ENCODE measurements around the gene PPP6R3.
"Not testable (repeated sequence)": the region's sequence is repeated elsewhere in the genome, so short reads cannot be mapped to it uniquely, and the experiment has no call there.

The PPP6R3 gene

DNA sequence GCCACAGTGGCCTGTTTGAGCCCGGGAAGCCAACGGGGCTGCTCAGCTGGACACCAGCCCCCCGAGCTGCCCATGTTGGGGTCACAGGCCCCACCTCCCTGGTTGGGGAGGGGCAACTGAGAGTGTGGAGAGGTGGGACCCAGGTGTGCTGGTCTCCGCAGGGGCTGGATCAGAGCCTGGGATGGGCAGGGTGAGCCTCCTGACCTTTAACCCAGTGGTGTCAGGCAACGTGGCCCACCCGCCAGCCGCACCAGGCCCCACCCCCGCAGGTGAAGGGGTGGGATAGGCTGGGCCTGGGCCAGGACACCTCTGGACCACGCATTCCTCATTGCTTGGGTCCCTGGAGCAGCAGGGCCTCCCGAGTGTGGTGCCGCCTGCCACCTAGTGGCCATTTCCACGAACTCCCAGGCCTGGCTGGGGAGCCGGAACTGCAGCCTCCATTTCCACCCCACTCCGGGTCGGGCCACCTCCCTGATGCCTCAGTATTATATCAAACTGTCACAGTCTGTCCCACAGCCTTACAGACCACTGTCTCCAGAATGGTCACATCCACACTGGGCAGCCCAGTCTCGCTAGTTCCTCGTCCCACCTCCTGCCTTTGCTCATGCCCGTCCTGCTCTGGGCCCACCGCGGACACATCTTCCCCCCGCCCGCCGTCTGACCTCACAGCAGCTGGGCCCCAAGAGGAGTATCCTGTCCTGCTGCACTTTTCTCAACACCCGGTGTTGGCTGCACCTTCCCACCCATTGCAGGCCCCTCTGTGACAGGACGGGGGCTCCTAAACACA is 13.3 kb upstream of the PPP6R3 start:
- H3K4me3 ChIP-seq (ENCODE audit: low read depth, low read length): no peak overlapping the region
- in situ Hi-C loops (cut with HindIII; ENCODE audit: low sequenced_read_pairs): no loop called here
- peak; percentile 58 for DNase-seq (ENCODE audit: low read depth, low spot score)
- TF ChIP-seq, protein P1, sequence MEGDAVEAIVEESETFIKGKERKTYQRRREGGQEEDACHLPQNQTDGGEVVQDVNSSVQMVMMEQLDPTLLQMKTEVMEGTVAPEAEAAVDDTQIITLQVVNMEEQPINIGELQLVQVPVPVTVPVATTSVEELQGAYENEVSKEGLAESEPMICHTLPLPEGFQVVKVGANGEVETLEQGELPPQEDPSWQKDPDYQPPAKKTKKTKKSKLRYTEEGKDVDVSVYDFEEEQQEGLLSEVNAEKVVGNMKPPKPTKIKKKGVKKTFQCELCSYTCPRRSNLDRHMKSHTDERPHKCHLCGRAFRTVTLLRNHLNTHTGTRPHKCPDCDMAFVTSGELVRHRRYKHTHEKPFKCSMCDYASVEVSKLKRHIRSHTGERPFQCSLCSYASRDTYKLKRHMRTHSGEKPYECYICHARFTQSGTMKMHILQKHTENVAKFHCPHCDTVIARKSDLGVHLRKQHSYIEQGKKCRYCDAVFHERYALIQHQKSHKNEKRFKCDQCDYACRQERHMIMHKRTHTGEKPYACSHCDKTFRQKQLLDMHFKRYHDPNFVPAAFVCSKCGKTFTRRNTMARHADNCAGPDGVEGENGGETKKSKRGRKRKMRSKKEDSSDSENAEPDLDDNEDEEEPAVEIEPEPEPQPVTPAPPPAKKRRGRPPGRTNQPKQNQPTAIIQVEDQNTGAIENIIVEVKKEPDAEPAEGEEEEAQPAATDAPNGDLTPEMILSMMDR (IDR thresholded peaks at IDR 0.05; ENCODE audit: low read depth, low read length): peak; percentile 91

DNA sequence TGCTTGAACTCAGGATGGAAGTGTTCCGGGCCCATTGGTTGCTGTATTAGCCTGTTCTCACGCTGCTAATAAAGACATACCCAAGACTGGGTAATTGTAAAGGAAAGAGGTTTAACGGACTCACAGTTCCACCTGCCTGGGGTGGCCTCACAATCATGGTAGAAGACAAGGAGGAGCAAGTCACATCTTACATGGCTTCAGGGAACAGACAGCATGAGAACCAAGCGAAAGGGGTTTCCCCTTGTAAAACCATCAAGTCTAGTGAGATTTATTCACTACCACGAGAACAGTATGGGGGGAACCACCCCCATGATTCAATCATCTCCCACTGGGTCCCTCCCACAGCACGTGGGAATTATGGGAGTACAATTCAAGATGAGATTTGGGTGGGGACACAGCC is 12.6 kb upstream of the PPP6R3 start:
- H3K4me3 ChIP-seq (ENCODE audit: low read depth, low read length); DNase-seq (ENCODE audit: low read depth, low spot score); in situ Hi-C loops (cut with HindIII; ENCODE audit: low sequenced_read_pairs): not testable (repeated sequence)

GRCh38 chr11:68448604-68449011 is 11.9 kb upstream of the PPP6R3 start:
- no peak overlapping the region for H3K4me3 ChIP-seq (ENCODE audit: low read depth, low read length)
- TF ChIP-seq, protein P1 (IDR thresholded peaks at IDR 0.05; ENCODE audit: low read depth, low read length): no peak
- no peak for DNase-seq (ENCODE audit: low read depth, low spot score)
- in situ Hi-C loops (cut with HindIII; ENCODE audit: low sequenced_read_pairs): no loop called here

DNA sequence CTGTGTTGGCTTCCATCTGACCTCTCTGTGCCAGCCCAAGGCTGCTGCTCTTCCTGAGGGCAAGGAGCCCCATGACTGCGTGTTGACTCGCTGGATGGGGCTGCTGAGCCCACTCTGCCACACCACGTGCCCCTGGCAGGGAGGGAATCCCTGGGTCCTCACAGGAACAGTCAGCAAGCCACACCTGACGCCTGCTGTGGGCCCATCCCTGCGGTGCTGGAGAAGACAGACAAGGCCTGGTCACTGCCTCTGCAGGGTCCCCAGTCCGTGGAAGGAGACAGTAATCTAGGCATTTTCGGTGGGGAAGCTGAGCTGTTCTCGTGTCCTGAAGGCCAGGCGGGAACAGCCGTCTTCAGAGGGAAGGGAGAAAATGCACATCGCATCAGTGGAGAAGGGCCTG is 10.6 kb upstream of the PPP6R3 start:
- TF ChIP-seq, protein P1 (IDR thresholded peaks at IDR 0.05; ENCODE audit: low read depth, low read length): no peak
- in situ Hi-C loops (cut with HindIII; ENCODE audit: low sequenced_read_pairs): no loop called here
- no peak for DNase-seq (ENCODE audit: low read depth, low spot score)
- H3K4me3 ChIP-seq (ENCODE audit: low read depth, low read length): no peak overlapping the region

DNA sequence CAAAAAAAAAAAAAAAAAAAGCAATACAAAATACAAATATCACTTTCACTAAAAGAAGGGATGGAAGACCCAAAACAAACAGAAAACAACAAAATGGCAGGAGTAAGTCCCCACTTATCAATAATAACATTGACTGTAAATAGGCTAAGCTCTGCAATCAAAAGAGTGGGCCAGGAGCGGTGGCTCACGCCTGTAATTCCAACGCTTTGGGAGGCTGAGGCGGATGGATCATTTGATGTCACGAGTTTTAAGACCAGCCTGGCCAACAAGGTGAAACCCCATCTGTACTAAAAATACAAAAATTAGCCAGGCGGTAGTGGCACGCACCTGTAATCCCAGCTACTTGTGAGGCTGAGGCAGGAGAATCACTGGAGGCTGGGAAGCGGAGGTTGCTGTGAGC is 9.8 kb upstream of the PPP6R3 start:
- H3K4me3 ChIP-seq (ENCODE audit: low read depth, low read length): no peak overlapping the region
- TF ChIP-seq, protein P1 (IDR thresholded peaks at IDR 0.05; ENCODE audit: low read depth, low read length): no peak
- in situ Hi-C loops (cut with HindIII; ENCODE audit: low sequenced_read_pairs): no loop called here
- no peak for DNase-seq (ENCODE audit: low read depth, low spot score)

DNA sequence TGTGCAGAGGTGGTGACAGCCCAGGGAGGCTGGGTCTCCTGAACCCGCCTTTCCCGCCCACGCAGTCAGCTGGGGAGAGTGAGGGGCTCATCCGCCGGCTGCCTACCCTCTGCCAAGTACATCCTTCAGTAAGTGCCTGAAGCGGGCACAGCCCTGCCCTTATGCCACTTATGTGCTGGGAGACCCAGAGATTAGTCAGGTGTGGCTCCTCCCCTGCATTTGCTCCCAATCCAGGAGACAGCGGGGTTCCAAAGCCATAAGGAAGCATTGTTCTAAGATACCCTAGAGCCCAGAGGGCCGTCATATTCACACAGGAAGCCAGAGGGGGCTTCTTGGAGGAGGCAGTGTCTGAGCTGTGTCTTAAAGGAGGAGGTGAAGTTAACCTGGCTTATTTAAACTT is 5.8 kb upstream of the PPP6R3 start:
- H3K4me3 ChIP-seq (ENCODE audit: low read depth, low read length): no peak overlapping the region
- in situ Hi-C loops (cut with HindIII; ENCODE audit: low sequenced_read_pairs): no loop called here
- TF ChIP-seq, protein P1 (IDR thresholded peaks at IDR 0.05; ENCODE audit: low read depth, low read length): no peak
- DNase-seq (ENCODE audit: low read depth, low spot score): no peak

DNA sequence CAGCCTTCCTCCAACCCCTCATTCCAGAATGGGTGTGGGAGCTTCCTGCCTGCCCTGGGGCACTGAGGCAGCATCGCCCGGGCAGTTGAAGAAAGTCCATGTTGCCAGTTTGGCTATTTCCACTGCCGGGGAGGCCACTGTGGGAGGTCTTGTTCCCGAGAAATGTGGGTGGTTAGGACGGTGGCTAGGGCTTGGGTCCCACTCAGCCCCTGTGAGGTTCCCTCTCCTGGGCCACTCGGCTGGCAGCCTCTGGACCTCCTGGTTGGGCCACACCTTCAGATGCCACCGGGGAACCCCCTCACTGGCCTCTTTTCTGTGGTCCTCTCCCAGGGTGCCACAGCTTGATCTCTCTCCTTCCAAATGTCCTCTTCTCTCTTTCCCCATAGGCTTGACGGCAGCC is 5.1 kb upstream of the PPP6R3 start:
- TF ChIP-seq, protein P1 (IDR thresholded peaks at IDR 0.05; ENCODE audit: low read depth, low read length): no peak
- in situ Hi-C loops (cut with HindIII; ENCODE audit: low sequenced_read_pairs): no loop called here
- no peak overlapping the region for H3K4me3 ChIP-seq (ENCODE audit: low read depth, low read length)
- DNase-seq (ENCODE audit: low read depth, low spot score): no peak
